Esophagus squamous epithelium (tissue), 5 donors: Measurements from ENCODE around the gene TRIM26. TPM values are rescaled to one million over a fixed set of nuclear protein-coding genes. Genes with fewer than 3 reads are reported as not detected.

ENCODE experiments used
- DNase-seq: peaks from one replicate; lab custom pipeline; 2025; lab: John Stamatoyannopoulos, UW
- H3K27ac ChIP-seq, 4 donors: fragments of 200-600 bp; sonication (generic); one replicate each; pipeline ENCODE4 v1.5.1; 2016 to 2019; ENCODE audit warnings: mild to moderate bottlenecking in 1 of 4
- H3K27me3 ChIP-seq, 4 donors: fragments of 200-600 bp; sonication (generic); 1 replicate in 3 of 4; 2 replicates in 1 of 4; pipeline versions ENCODE4 v1.5.1 to v1.6.0; 2017 to 2021; ENCODE audit warnings: antibody characterized with exemption in 1 of 4
- H3K36me3 ChIP-seq, 3 donors: fragments of 200-600 bp; sonication (generic); one replicate each; pipeline ENCODE4 v1.5.1; 2016 to 2019
- H3K4me1 ChIP-seq, 3 donors: fragments of 200-600 bp; sonication (generic); one replicate each; pipeline ENCODE4 v1.5.1; 2017 to 2019
- H3K4me3 ChIP-seq, 4 donors: fragments of 200-600 bp; sonication (generic); 1 replicate in 3 of 4; 2 replicates in 1 of 4; pipeline ENCODE4 v1.5.1; 2016 to 2019; ENCODE audit warnings: mild to moderate bottlenecking in 2 of 4, moderate library complexity in 1 of 4
- H3K9me3 ChIP-seq, 3 donors: fragments of 200-600 bp; sonication (generic); one replicate each; pipeline ENCODE4 v1.5.1; 2016 to 2019
- CTCF ChIP-seq, 6 experiments: fragments of 450-650 bp in 4 of 6; fragments of 200-600 bp in 2 of 6; sonication (generic) in 2 of 6; IDR thresholded peaks; one replicate each; pipeline ENCODE4 v1.5.1; 2016 to 2019; ENCODE audit warnings: antibody characterized with exemption in 6 of 6, mild to moderate bottlenecking in 4 of 6, moderate library complexity in 4 of 6
- POLR2A ChIP-seq, 4 donors: fragments of 450-650 bp; IDR thresholded peaks; one replicate each; pipeline ENCODE4 v1.6.1; 2017; ENCODE audit warnings: antibody characterized with exemption in 4 of 4, mild to moderate bottlenecking in 4 of 4, moderate library complexity in 3 of 4
- WGBS, 2 donors: methylation state at CpG; one replicate each; pipeline ENCODE4 v1.1.5; 2018; 5-methylcytosine and 5-hydroxymethylcytosine counted together
- intact Hi-C: fragments of 100-400 bp; cut with DNase I; formaldehyde crosslinking; loops from one replicate; pipeline ENCODE4 v1.15.0; 2022
- total RNA-seq, 4 donors: library from RNA; depleted of rRNA; stranded (reverse); fragments of >200 nt; gene quantifications; one replicate each; pipeline ENCODE4 v1.1.0, GENCODE V29; 2016
- donor health status: DM: yes; HTN: yes; CAD: no.

TRIM26 gene
- total RNA-seq, 4 donors from 2014 or later, result 52.3 to 76.3 (median 63.3) TPM

GRCh38 chr6:30164714-30165113 lies 48.5 kb downstream of the TRIM26 start:
- no peak overlapping the region for H3K27ac ChIP-seq
- intact Hi-C loops, result no loop called here
- TF ChIP-seq POLR2A (IDR thresholded peaks at IDR 0.05), result no peak
- H3K4me1 ChIP-seq, result no peaks in the 10 kb centered on the region
- no peak for DNase-seq
- H3K9me3 ChIP-seq, result no peaks in the 10 kb centered on the region
- no peak overlapping the region for H3K4me3 ChIP-seq
- 83% methylated on average over 4 of the region's 4 CpGs for WGBS, 2 donors
- H3K27me3 ChIP-seq, result peaks cover 0 to 41% (median 0%) of the 10 kb centered on the region in 4 donors
- no peaks in the 10 kb centered on the region for H3K36me3 ChIP-seq

- Histone ChIP-seq H3K4me3 (no peak overlapping the region), H3K27me3 (peaks cover 0 to 39% (median 0%) of the 10 kb centered on the region in 4 donors), H3K4me1 (no peaks in the 10 kb centered on the region), H3K36me3 (no peaks in the 10 kb centered on the region), H3K9me3 (no peaks in the 10 kb centered on the region), H3K27ac (no peak overlapping the region)
- DNase-seq, result no peak
- TF ChIP-seq POLR2A (IDR thresholded peaks at IDR 0.05), result no peak
- intact Hi-C loops, result no loop called here
- WGBS, 2 donors, result 87 to 94% methylated on average over 13 to 15 of the region's 16 CpGs
Measured at GRCh38 chr6:30163918-30164654, 49.1 kb downstream of the TRIM26 start.

DNA sequence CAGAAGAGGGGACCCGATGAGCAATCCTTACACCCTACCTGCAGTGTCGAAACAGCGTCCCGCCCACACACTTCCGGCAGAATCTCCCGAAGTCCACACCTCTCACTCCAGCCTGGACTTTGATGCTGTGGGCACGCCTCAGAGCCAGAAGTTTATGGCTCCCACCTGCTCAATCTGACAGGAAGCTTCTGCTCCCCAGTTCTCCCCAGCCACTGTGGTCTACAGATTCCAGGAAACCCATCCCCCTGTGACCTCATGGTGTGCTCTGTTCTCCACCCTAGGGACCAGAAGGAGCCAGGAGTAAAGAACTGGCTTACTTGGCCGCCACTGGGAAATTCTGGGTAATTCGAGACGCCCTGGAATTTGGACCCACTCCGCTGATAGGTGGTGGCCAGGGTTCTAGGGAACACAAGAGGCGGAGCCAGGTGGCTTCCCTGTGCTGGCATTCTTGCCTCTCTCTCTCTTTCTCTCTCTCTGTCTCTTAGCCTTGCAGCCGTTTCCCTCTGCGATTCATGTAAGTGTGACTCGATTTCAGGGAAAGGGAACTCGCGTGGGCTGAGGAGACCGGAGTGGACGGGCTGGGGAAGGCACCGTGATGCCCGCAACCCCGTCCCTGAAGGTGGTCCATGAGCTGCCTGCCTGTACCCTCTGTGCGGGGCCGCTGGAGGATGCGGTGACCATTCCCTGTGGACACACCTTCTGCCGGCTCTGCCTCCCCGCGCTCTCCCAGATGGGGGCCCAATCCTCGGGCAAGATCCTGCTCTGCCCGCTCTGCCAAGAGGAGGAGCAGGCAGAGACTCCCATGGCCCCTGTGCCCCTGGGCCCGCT lies 49.9 kb downstream of the TRIM26 start, which contains the start of gene TRIM15:
TRIM15 (plus strand) TSS at position 457 of the 828 bp plus-strand sequence; CDS start at position 596, 139 bp downstream.
- Histone ChIP-seq H3K9me3 (no peaks in the 10 kb centered on the region), H3K4me3 (no peak within 1 kb of the TSS), H3K36me3 (no peaks in the 10 kb centered on the region), H3K4me1 (no peaks in the 10 kb centered on the region), H3K27me3 (peaks cover 0 to 38% (median 0%) of the 10 kb centered on the region in 4 donors), H3K27ac (no peak within 1 kb of the TSS)
- no peak for DNase-seq
- no peak for TF ChIP-seq CTCF (IDR thresholded peaks at IDR 0.05)
- TF ChIP-seq POLR2A (IDR thresholded peaks at IDR 0.05), result no peak
- WGBS, 2 donors, result 63 to 70% methylated on average over 24 to 25 of the region's 31 CpGs
- intact Hi-C loops, result no loop called here

DNA sequence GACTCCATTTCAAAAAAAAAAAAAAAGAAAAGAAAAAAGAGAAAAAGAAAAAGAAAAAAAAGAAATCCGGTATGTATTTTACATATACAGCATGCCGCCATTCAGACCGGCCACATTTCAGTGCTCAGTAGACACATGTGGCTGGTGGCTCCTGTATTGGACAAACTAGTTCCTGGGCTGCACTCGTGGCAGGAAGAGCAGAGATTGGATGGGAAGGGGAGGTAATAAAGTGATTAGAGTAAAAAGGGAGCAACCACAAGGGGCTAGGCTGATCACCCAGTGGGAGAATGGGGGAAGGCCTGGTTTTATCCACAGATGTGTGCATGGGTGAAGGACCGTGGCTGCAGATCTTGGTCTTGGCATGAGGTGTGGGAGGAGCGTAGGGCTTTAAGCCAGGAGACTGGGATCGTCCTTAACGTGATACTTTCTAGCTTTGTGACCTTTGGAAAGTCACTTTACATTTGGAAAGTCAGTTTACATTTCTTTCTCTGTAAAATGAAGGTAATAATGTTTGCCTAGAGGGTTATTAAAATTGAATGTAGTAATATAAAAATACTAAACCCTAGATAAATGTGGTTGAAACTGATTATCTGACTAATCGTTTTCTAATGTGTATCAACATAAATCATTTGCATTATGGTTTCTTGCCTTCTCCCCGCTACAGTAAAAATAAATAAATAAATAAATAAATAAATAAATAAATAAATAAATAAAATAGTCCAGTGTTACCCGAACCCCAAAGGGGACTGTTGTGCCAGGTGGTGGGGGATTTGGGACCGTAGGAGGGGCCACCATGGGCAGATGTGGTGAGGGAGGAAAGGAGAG lies 50.7 kb downstream of the TRIM26 start:
- Histone ChIP-seq H3K4me1 (no peaks in the 10 kb centered on the region), H3K4me3 (no peak overlapping the region), H3K36me3 (no peaks in the 10 kb centered on the region), H3K27me3 (peaks cover 0 to 38% (median 0%) of the 10 kb centered on the region in 4 donors), H3K9me3 (no peaks in the 10 kb centered on the region), H3K27ac (no peak overlapping the region)
- no peak for TF ChIP-seq POLR2A (IDR thresholded peaks at IDR 0.05)
- TF ChIP-seq CTCF (IDR thresholded peaks at IDR 0.05), result no peak
- WGBS, 2 donors, result 72% methylated on average over 11 to 12 of the region's 12 CpGs
- no peak for DNase-seq
- intact Hi-C loops, result no loop called here

GRCh38 chr6:30160785-30161531 lies 52.2 kb downstream of the TRIM26 start, which contains the start of gene TRIM10:
TSS of gene TRIM10 (minus strand) at chr6:30161211. CDS start at chr6:30160858, 353 bp downstream.
- intact Hi-C loops, result no loop called here

More at GRCh38 chr6:30160785-30161531, 52.2 kb downstream of the TRIM26 start, which contains the start of gene TRIM10:
- no peak for DNase-seq
- Histone ChIP-seq H3K4me1 (peaks cover 0 to 9% (median 6%) of the 10 kb centered on the region in 3 donors), H3K36me3 (no peaks in the 10 kb centered on the region), H3K4me3 (no peak within 1 kb of the TSS), H3K9me3 (no peaks in the 10 kb centered on the region), H3K27ac (no peak within 1 kb of the TSS), H3K27me3 (peaks cover 0 to 39% (median 0%) of the 10 kb centered on the region in 4 donors)
- TF ChIP-seq CTCF (IDR thresholded peaks at IDR 0.05), result no peak
- no peak for TF ChIP-seq POLR2A (IDR thresholded peaks at IDR 0.05)
- 74 to 87% methylated on average over 3 of the region's 4 CpGs for WGBS, 2 donors
